Stimulated activated memory B cell treated with anti-CD40 and anti-IgM and Interleukin-4, amounts not matched to agents 10 μg/mL and 1 μg/mL and 100 μg/mL, for 72 hours (primary cell): Measurements from ENCODE around the gene TNKS1BP1.
"Not testable (repeated sequence)": the region's sequence is repeated elsewhere in the genome, so short reads cannot be mapped to it uniquely, and the experiment has no call there.

ENCODE experiments used
- ATAC-seq: fragments of 150-1000 bp; cut with Tn5 transposase; 2 replicates; pipeline ENCODE4 v1.10.0; 2021
- H3K27ac Mint-ChIP-seq: one replicate; pipeline ENCODE4 v1.8.0; 2022; ENCODE audit warnings: mild to moderate bottlenecking, mixed read lengths
- H3K27me3 Mint-ChIP-seq: one replicate; pipeline ENCODE4 v1.8.0; 2022; ENCODE audit warnings: mixed read lengths
- H3K36me3 Mint-ChIP-seq: one replicate; pipeline ENCODE4 v1.8.0; 2022; ENCODE audit warnings: mixed read lengths
- H3K4me1 Mint-ChIP-seq: one replicate; pipeline ENCODE4 v1.8.0; 2022; ENCODE audit warnings: mixed read lengths
- H3K4me3 Mint-ChIP-seq: one replicate; pipeline ENCODE4 v1.8.0; 2022; ENCODE audit warnings: mild to moderate bottlenecking, moderate library complexity, mixed read lengths
- H3K9me3 Mint-ChIP-seq: one replicate; pipeline ENCODE4 v1.8.0; 2022; ENCODE audit warnings: mixed read lengths

TNKS1BP1 gene

GRCh38 chr11:57301711-57302423 lies 22.9 kb downstream of the TNKS1BP1 start:
- Mint-ChIP-seq H3K27me3 (no peaks in the 10 kb centered on the region), H3K27ac (no peak overlapping the region), H3K36me3 (peaks cover 43% of the 10 kb centered on the region), H3K4me1 (peaks cover under 1% of the 10 kb centered on the region), H3K4me3 (no peak overlapping the region), H3K9me3 (peaks cover 9% of the 10 kb centered on the region)
- no peak for ATAC-seq

- no peak for ATAC-seq
- Mint-ChIP-seq H3K36me3 (peaks cover 49% of the 10 kb centered on the region), H3K27me3 (no peaks in the 10 kb centered on the region), H3K4me1 (no peaks in the 10 kb centered on the region), H3K4me3 (no peak overlapping the region), H3K27ac (no peak overlapping the region), H3K9me3 (peaks cover 16% of the 10 kb centered on the region)
Observed at GRCh38 chr11:57300785-57301184, 24.0 kb downstream of the TNKS1BP1 start.

GRCh38 chr11:57299150-57299737 lies 25.5 kb downstream of the TNKS1BP1 start:
- Mint-ChIP-seq H3K27ac (no peak overlapping the region), H3K9me3 (peaks cover 16% of the 10 kb centered on the region), H3K36me3 (peaks cover 49% of the 10 kb centered on the region), H3K27me3 (no peaks in the 10 kb centered on the region), H3K4me1 (no peaks in the 10 kb centered on the region), H3K4me3 (no peak overlapping the region)
- ATAC-seq, result no peak

- no peak for ATAC-seq
- Mint-ChIP-seq H3K27me3 (no peaks in the 10 kb centered on the region), H3K4me3 (no peak overlapping the region)
Observed at GRCh38 chr11:57297221-57297620, 27.5 kb downstream of the TNKS1BP1 start.

GRCh38 chr11:57296205-57296604 lies 28.5 kb downstream of the TNKS1BP1 start:
- not testable (repeated sequence) for H3K4me1 Mint-ChIP-seq, H3K4me3 Mint-ChIP-seq, H3K27me3 Mint-ChIP-seq, H3K27ac Mint-ChIP-seq, ATAC-seq
- peaks cover 16% of the 10 kb centered on the region for H3K9me3 Mint-ChIP-seq
- H3K36me3 Mint-ChIP-seq, result peaks cover 37% of the 10 kb centered on the region

More at GRCh38 chr11:57297221-57297620, 27.5 kb downstream of the TNKS1BP1 start:
- peaks cover 16% of the 10 kb centered on the region for H3K9me3 Mint-ChIP-seq
- no peak overlapping the region for H3K27ac Mint-ChIP-seq
- peaks cover 47% of the 10 kb centered on the region for H3K36me3 Mint-ChIP-seq
- no peaks in the 10 kb centered on the region for H3K4me1 Mint-ChIP-seq

- Mint-ChIP-seq H3K4me1 (no peaks in the 10 kb centered on the region), H3K27ac (no peak overlapping the region), H3K4me3 (no peak overlapping the region), H3K9me3 (peaks cover 12% of the 10 kb centered on the region), H3K27me3 (peaks cover 13% of the 10 kb centered on the region), H3K36me3 (peaks cover 19% of the 10 kb centered on the region)
- ATAC-seq, result peak; percentile 27
Observed at GRCh38 chr11:57294225-57295131, 30.3 kb downstream of the TNKS1BP1 start.

GRCh38 chr11:57290288-57290687 lies 34.5 kb downstream of the TNKS1BP1 start:
- no peak overlapping the region for H3K4me3 Mint-ChIP-seq
- peaks cover 21% of the 10 kb centered on the region for H3K27me3 Mint-ChIP-seq
- no peaks in the 10 kb centered on the region for H3K36me3 Mint-ChIP-seq
- no peaks in the 10 kb centered on the region for H3K9me3 Mint-ChIP-seq
- no peak overlapping the region for H3K27ac Mint-ChIP-seq
- H3K4me1 Mint-ChIP-seq, result no peaks in the 10 kb centered on the region
- no peak for ATAC-seq

- Mint-ChIP-seq H3K27me3 (peaks cover 21% of the 10 kb centered on the region), H3K36me3 (no peaks in the 10 kb centered on the region), H3K4me1 (no peaks in the 10 kb centered on the region), H3K9me3 (no peaks in the 10 kb centered on the region), H3K4me3 (no peak overlapping the region), H3K27ac (no peak overlapping the region)
- no peak for ATAC-seq
Observed at GRCh38 chr11:57288771-57289579, 35.8 kb downstream of the TNKS1BP1 start.

- peaks cover 21% of the 10 kb centered on the region for H3K27me3 Mint-ChIP-seq
- no peak overlapping the region for H3K27ac Mint-ChIP-seq
- H3K4me3 Mint-ChIP-seq, result no peak overlapping the region
- ATAC-seq, result no peak
- H3K9me3 Mint-ChIP-seq, result no peaks in the 10 kb centered on the region
- no peaks in the 10 kb centered on the region for H3K4me1 Mint-ChIP-seq
- H3K36me3 Mint-ChIP-seq, result no peaks in the 10 kb centered on the region
Observed at GRCh38 chr11:57287884-57288283, 36.9 kb downstream of the TNKS1BP1 start.

GRCh38 chr11:57283231-57283990 lies 41.3 kb downstream of the TNKS1BP1 start:
- no peak for ATAC-seq
- no peak overlapping the region for H3K4me3 Mint-ChIP-seq

GRCh38 chr11:57281546-57281945 lies 43.2 kb downstream of the TNKS1BP1 start:
- not testable (repeated sequence) for H3K36me3 Mint-ChIP-seq, H3K4me3 Mint-ChIP-seq, H3K4me1 Mint-ChIP-seq, ATAC-seq, H3K9me3 Mint-ChIP-seq, H3K27ac Mint-ChIP-seq
- peaks cover 18% of the 10 kb centered on the region for H3K27me3 Mint-ChIP-seq

More at GRCh38 chr11:57283231-57283990, 41.3 kb downstream of the TNKS1BP1 start:
- no peak overlapping the region for H3K27ac Mint-ChIP-seq
- H3K9me3 Mint-ChIP-seq, result peaks cover 3% of the 10 kb centered on the region
- H3K36me3 Mint-ChIP-seq, result no peaks in the 10 kb centered on the region
- no peaks in the 10 kb centered on the region for H3K4me1 Mint-ChIP-seq
- H3K27me3 Mint-ChIP-seq, result peaks cover 14% of the 10 kb centered on the region

GRCh38 chr11:57279116-57279515 lies 45.6 kb downstream of the TNKS1BP1 start:
- no peak for ATAC-seq
- Mint-ChIP-seq H3K9me3 (peaks cover 5% of the 10 kb centered on the region), H3K4me1 (peaks cover 6% of the 10 kb centered on the region), H3K4me3 (no peak overlapping the region), H3K36me3 (no peaks in the 10 kb centered on the region), H3K27ac (no peak overlapping the region), H3K27me3 (peaks cover 26% of the 10 kb centered on the region)

GRCh38 chr11:57278721-57279095 lies 46.0 kb downstream of the TNKS1BP1 start:
- peaks cover 29% of the 10 kb centered on the region for H3K27me3 Mint-ChIP-seq

More at GRCh38 chr11:57278721-57279095, 46.0 kb downstream of the TNKS1BP1 start:
- Mint-ChIP-seq H3K4me1 (peaks cover 6% of the 10 kb centered on the region), H3K27ac (no peak overlapping the region), H3K36me3 (no peaks in the 10 kb centered on the region), H3K4me3 (no peak overlapping the region), H3K9me3 (peaks cover 7% of the 10 kb centered on the region)
- ATAC-seq, result no peak
